ENCODE data around the gene TRHDE.

TRHDE gene

DNA sequence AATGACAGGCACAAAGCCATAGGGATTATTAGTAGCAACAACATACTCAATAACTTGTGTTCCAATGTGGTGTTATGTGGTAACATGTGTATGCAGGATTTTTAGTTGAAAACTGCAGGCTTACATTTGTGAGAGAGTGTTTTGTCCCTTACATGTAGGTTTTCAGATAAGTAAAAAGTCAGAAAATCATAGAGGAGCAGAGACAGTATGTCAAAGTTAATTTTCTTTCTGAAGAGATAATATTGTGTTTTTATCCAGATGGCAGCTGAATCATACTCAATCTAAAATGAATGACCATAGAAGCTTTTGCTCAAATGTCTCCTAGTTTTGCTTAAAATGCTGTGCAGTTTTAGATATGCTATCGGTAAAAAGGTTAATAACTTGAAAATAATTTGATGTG is 277.0 kb downstream of the TRHDE start:
- no peak for FAIRE-seq
- DNase-seq (ENCODE audit: insufficient read length, low spot score), result no peak
- TF ChIP-seq POLR2A (IDR thresholded peaks at IDR 0.05; ENCODE audit: low read depth, low read length), result no peak

DNA sequence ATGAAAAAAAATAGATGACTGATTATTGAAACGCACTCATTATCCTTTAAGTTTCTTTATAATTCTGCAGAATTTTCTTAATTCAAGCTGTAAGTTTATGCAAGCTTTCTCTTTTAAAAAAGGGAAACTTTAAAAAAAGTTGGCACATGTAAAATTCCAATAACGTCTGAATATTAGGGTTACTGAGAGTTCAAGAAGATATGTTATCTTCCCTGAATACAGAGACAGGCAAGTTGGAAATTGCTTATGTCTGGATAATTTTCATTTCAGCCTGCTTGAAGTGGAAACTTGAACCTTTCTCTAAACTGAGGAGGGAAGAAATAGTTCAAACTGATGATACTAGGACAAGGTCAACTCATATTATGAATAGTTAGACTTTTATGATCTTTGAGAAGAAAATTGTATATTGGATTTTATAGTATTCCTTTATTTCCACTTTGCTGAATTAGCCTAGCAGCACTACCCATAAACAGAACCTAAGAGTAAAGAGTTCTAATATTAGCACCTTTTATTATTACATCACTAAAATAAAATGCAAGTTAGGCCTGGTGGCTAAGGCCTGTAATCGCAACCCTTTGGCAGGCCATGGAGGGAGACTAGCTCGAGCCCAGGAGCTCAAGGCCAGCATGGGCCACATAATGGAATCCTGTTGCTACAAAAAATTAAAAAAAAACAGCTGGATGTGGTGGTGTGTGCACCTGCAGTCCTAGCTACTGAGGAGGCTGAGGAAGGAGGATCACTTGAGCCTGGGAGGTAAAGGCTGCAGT is 288.0 kb downstream of the TRHDE start:
- FAIRE-seq (no peak), DNase-seq (ENCODE audit: insufficient read length, low spot score) (no peak)
- TF ChIP-seq POLR2A (IDR thresholded peaks at IDR 0.05; ENCODE audit: low read depth, low read length), result no peak

GRCh38 chr12:72570601-72571000 is 298.4 kb downstream of the TRHDE start:
- TF ChIP-seq POLR2A (IDR thresholded peaks at IDR 0.05; ENCODE audit: low read depth, low read length), result no peak
- DNase-seq (ENCODE audit: insufficient read length, low spot score) (no peak), FAIRE-seq (no peak)

- TF ChIP-seq POLR2A (IDR thresholded peaks at IDR 0.05; ENCODE audit: low read depth, low read length), result no peak
- no peak for FAIRE-seq
- no peak for DNase-seq (ENCODE audit: insufficient read length, low spot score)
These were observed 302.0 kb downstream of the TRHDE start for GRCh38 chr12:72574138-72574537.

- no peak for TF ChIP-seq POLR2A (IDR thresholded peaks at IDR 0.05; ENCODE audit: low read depth, low read length)
- no peak for FAIRE-seq
- DNase-seq (ENCODE audit: insufficient read length, low spot score), result no peak
These were observed 306.2 kb downstream of the TRHDE start for GRCh38 chr12:72578327-72578726.

DNA sequence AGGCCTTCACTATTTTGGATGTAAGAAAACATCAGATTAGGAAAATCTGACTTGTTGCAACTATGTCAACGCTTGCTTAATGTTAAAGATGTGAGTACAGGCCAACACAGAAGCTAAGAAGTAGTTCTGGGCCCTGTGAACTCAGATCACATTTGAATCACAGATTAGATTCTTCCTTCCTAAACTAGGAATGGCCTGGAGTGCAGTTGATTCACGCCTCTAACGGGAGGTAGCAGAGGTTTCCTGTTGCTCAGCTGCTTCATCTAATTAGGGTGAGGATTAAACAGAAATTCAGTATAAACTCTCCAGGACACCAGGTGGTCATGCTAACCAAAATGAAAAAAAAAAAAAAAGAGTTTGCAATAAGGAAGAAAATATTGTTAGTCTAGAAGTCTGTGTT is 314.3 kb downstream of the TRHDE start:
- TF ChIP-seq POLR2A (IDR thresholded peaks at IDR 0.05; ENCODE audit: low read depth, low read length), result no peak
- FAIRE-seq (no peak), DNase-seq (ENCODE audit: insufficient read length, low spot score) (no peak)

GRCh38 chr12:72602581-72602980 is 330.4 kb downstream of the TRHDE start:
- no peak for FAIRE-seq
- no peak for DNase-seq (ENCODE audit: insufficient read length, low spot score)
- no peak for TF ChIP-seq POLR2A (IDR thresholded peaks at IDR 0.05; ENCODE audit: low read depth, low read length)

DNA sequence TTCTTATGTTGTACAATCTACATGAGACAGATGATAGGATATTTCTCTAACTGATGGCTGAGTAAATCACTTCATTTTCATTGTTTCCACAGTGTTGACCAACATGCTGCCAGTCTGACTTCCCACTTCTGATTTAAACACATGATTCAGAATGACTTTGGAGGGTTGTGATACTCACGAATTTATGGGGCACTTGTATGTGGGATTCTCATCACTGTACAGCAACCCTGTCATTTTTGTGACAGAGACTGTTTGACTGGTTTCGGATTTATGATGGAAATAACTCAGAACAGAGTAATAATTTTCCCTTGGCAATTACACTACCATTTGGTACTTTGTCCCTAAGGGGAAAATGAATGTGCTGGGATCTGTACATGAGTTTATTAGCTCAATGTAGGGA is 333.8 kb downstream of the TRHDE start:
- DNase-seq (ENCODE audit: insufficient read length, low spot score), result no peak
- TF ChIP-seq POLR2A (IDR thresholded peaks at IDR 0.05; ENCODE audit: low read depth, low read length), result no peak
- FAIRE-seq, result no peak

GRCh38 chr12:72610342-72610741 is 338.2 kb downstream of the TRHDE start:
- FAIRE-seq (no peak), DNase-seq (ENCODE audit: insufficient read length, low spot score) (no peak)
- TF ChIP-seq POLR2A (IDR thresholded peaks at IDR 0.05; ENCODE audit: low read depth, low read length), result no peak

GRCh38 chr12:72610854-72611358 is 338.7 kb downstream of the TRHDE start:
- no peak for FAIRE-seq
- TF ChIP-seq POLR2A (IDR thresholded peaks at IDR 0.05; ENCODE audit: low read depth, low read length), result no peak
- no peak for DNase-seq (ENCODE audit: insufficient read length, low spot score)

- TF ChIP-seq POLR2A (IDR thresholded peaks at IDR 0.05; ENCODE audit: low read depth, low read length), result no peak
- FAIRE-seq, result no peak
- DNase-seq (ENCODE audit: insufficient read length, low spot score), result no peak
These were observed 340.0 kb downstream of the TRHDE start for GRCh38 chr12:72612171-72612570.

DNA sequence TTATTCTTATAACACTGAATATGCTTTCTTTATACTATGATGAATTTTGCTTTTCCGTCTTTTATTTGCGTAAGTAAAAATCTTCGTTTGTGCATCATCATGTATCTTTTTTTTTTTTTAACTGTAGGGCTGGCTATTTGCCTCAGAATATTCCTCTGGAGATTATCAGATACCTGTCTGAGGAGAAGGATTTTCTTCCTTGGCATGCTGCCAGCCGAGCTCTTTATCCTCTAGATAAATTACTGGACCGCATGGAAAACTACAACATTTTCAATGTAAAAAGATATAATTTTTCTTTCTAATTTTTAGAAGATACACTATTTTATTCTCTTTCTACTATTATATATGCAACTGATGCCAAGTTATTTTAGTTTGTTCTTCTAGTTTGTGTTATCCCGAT is 346.6 kb downstream of the TRHDE start:
- no peak for TF ChIP-seq POLR2A (IDR thresholded peaks at IDR 0.05; ENCODE audit: low read depth, low read length)
- DNase-seq (ENCODE audit: insufficient read length, low spot score) (no peak), FAIRE-seq (no peak)

DNA sequence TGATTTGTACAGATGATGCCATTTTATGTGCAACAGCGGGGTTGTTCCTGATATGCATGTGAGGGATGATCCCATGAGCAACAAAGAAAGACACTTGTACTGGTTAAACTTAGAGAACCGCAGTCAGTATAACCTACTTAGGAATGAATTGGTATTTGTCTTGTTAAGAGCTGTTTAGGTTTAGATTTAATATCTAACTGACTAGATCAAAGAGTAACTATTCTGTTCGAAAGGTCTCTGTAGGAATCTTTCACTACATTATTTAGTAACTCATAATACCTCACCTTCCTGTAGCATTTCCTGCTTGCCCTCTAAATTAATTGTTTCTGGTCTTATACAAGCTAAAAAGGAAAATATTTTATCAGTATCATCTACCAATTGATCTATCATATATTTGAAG is 350.4 kb downstream of the TRHDE start:
- no peak for TF ChIP-seq POLR2A (IDR thresholded peaks at IDR 0.05; ENCODE audit: low read depth, low read length)
- DNase-seq (ENCODE audit: insufficient read length, low spot score), result no peak
- no peak for FAIRE-seq

GRCh38 chr12:72631926-72632685 is 359.9 kb downstream of the TRHDE start:
- DNase-seq (ENCODE audit: insufficient read length, low spot score) (no peak), FAIRE-seq (no peak)
- TF ChIP-seq POLR2A (IDR thresholded peaks at IDR 0.05; ENCODE audit: low read depth, low read length), result no peak

- DNase-seq (ENCODE audit: insufficient read length, low spot score), result no peak
These were observed 370.5 kb downstream of the TRHDE start for GRCh38 chr12:72642706-72643105.

More at GRCh38 chr12:72642706-72643105, 370.5 kb downstream of the TRHDE start:
- no peak for TF ChIP-seq POLR2A (IDR thresholded peaks at IDR 0.05; ENCODE audit: low read depth, low read length)
- FAIRE-seq, result no peak
